ENCODE results near the gene LHB.
"Not testable (repeated sequence)": the region's sequence is repeated elsewhere in the genome, so short reads cannot be mapped to it uniquely, and the experiment has no call there.

GRCh38 chr19:49038557-49039276 is 21.8 kb upstream of the LHB start:
- not testable (repeated sequence) for TF ChIP-seq RAD21 (IDR thresholded peaks at IDR 0.05; ENCODE audit: low read length); CTCF (conservative IDR thresholded peaks at IDR 0.05; ENCODE audit: low read depth, low read length); USF2 (IDR thresholded peaks at IDR 0.05; ENCODE audit: low read depth, low read length); SMC3 (IDR thresholded peaks at IDR 0.05; ENCODE audit: low read depth, low read length); POLR2A (IDR thresholded peaks at IDR 0.05; ENCODE audit: low read depth, low read length); CHD1 (IDR thresholded peaks at IDR 0.05; ENCODE audit: low read depth, low read length); BHLHE40 (IDR thresholded peaks at IDR 0.05; ENCODE audit: low read depth, low read length); MAZ (IDR thresholded peaks at IDR 0.05; ENCODE audit: borderline replicate concordance, low read depth, low read length); RFX5 (IDR thresholded peaks at IDR 0.05; ENCODE audit: low read depth, low read length); MAFK (IDR thresholded peaks at IDR 0.05; ENCODE audit: low read depth, low read length); RCOR1 (IDR thresholded peaks at IDR 0.05; ENCODE audit: insufficient replicate concordance, low read length)

All from IMR-90 (cell line).